HG02610 (cell line): ENCODE data around the gene CSNK1G2.
A peak's percentile ranks its signal among the peaks of the same experiment; 100 is the strongest.

Source experiments
- ATAC-seq: cut with Tn5 transposase; IDR thresholded peaks from one replicate; pipeline ENCODE4 v1.9.1; 2021; ENCODE audit warnings: mild to moderate bottlenecking, moderate library complexity; ENCODE audit not compliant: unreplicated experiment

The CSNK1G2 gene

GRCh38 chr19:1917926-1918325 is 23.0 kb upstream of the CSNK1G2 start:
- ATAC-seq: no peak

- ATAC-seq: no peak
Observed at GRCh38 chr19:1918975-1919374, 22.0 kb upstream of the CSNK1G2 start.

GRCh38 chr19:1920644-1921043 is 20.3 kb upstream of the CSNK1G2 start:
- no peak for ATAC-seq

DNA sequence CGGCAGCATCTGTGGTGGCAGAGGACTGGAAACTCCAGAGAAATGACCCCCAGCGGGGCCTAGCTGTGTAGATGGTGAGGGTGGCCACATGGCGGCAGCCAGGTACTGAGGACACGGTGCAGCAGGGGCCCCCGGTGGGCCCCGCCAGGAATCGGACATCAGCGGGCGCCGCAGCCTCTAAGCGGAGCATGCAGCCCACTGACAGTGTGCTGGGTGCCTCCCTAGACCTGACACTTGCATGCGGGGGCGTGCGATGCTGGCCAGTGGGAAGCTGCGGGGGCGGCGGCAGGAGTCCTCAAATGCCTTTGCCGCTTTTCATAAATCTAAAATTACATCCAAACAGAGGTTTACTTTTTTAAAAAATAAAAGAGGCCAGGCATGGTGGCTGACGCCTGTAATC is 19.6 kb upstream of the CSNK1G2 start:
- ATAC-seq: no peak

DNA sequence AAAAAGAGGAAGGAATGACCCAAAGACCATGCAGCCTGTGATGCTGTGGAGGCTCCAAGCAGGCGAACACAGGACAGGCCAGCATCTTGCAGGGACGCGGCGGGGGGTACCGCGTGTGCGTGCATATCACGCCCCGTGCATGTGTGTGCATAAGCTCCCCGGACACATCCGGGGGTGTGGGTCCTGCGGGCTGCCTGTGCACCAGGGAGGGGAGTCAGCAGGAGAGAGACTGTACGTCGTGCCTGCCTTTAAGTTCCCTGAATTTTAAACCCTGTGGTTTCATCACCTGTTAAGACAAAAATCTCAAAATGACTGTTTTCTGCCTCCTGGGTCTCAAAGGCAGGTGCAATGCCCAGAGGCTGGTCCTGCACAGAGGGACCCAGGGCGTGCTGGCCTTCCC is 19.1 kb upstream of the CSNK1G2 start:
- ATAC-seq: no peak

DNA sequence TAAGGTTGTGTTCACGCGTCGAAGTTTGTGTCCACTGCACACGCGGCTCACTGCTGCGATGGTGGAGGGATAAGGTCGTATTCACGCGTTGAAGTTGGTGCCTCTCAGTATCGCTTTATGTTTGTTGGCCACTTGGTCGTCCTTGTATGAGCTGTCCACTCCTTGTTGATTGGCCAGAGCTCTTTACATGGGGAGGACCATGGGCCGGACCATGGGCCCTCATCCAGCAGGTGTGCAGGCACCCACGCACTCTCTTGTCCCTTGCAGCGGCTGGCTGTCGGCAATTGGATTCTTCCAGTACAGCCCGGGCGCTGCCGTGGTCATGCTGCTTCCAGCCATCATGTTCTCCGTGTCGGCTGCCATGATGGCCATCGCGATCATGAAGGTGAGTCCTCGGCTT is 18.2 kb upstream of the CSNK1G2 start:
- ATAC-seq: no peak

- ATAC-seq: no peak
Observed at GRCh38 chr19:1923319-1923718, 17.7 kb upstream of the CSNK1G2 start.

DNA sequence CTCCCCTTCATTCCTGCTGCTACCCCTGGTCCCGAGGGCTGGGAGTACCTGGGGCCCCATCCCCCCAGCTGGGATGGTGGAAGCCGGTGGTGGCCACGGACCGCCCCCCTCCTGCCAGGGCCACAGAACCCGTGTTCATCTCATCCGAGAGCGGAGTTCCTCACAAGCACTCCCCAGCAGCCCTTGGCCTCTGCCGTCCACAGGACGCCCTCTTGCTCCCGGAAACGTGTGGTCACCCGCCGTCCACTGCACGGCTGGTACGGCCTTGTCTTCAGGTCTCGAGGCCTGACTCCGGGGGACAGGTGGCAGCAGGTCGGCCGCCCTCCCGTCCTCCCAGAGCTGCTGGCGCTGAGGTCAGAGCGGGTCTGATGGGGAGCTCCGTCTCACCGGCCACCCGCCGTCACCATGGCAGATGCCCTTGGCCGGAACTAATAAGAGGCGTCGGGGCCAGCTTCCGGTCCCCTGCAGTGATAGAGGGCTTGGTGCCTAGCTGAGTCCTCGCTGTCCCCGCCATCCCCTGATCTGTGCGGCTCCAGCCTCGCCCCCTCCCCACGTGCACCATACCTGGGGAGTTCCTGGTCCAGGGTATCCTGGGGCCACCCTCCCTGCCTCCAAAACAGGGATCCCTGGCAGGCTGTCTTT is 16.5 kb upstream of the CSNK1G2 start:
- ATAC-seq: no peak

GRCh38 chr19:1925544-1925943 is 15.4 kb upstream of the CSNK1G2 start:
- ATAC-seq: no peak

DNA sequence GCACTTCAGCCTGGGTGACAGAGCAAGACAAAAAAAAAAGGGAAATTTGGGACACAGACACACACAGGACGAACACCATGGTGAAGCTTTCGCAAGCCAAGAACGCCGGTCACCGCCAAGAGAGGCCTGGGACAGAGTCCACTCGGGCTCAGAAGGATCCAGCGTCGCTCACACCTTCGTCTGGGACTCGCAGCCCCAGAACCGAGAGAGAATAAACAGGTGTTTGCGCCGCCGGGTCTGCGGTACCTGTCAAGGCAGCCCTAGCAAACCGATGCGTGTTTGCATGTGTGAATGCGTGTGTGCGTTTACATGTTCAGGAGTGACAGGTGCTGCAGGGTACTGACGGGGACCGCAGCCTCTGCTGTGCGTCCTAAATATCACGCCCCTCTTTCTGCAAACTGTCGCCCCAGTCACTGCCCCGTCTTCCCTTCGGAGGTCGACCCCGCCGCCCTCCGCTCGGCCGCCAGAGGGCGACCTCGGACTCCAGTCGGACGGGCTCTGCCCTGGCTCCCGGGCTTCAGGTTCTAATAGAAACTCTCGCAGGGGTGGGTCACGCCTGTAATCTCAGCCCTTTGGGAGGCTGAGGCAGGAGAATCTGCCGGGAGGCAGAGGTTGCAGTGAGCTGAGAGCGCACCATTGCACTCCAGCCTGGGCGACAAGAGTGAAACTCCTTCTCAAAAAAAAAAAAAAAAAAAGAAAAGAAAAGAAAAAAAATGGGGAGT is 11.8 kb upstream of the CSNK1G2 start:
- peak; percentile 79 for ATAC-seq

GRCh38 chr19:1931445-1931844 is 9.5 kb upstream of the CSNK1G2 start:
- ATAC-seq: no peak

GRCh38 chr19:1932395-1932794 is 8.6 kb upstream of the CSNK1G2 start:
- ATAC-seq: no peak

DNA sequence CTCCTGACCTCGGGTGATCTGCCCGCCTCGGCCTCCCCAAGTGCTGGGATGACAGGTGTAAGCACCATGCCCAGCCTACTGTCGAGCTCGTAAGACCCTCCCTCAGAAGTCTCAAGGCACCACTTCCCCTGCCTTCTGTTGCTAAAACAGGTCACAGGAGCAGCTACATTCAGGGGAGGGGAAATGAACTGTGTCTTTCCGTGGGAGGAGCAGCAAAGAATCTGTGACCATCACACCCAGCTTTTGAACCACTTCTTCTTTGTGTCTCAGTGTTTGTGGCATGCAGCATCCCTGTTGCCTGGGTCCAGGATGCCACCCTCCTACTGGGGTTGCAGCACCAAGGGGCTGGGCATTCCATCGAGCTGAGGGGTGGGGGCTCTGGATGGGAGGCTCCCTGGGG is 7.7 kb upstream of the CSNK1G2 start:
- no peak for ATAC-seq

- no peak for ATAC-seq
Observed at GRCh38 chr19:1933942-1934341, 7.0 kb upstream of the CSNK1G2 start.

DNA sequence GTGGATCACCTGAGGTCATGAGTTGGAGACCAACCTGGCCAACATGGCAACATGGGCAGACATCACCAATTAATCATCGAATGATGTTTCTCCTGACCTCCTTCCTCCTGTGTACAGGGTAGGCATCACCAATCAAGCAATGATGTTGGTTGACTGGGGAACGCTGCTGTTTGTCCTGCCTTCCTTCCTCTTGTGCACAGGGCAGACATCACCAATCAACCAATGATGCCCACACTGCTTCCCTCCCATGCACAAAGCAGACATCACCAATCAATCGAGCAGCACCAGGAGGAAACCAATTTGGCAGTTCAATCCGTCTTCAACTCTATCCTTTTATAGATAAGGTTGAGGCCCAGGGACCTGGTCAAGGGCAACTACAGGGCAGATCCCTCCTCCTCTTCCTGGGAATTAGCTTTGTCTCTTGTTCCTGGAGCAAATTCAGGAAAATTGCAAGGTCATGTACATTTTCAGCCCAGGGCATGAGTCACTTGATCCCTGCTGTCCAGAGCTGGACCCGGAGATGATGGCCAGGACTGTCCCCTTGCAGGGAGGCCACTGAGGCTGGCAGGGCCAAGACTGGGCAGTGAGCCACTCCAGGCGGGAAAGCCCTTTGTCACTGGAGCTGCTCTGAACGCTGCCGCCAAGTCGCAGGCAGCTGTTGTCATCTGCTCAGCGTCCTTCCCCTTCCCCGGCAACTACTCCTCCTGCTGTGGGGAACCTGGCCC is 5.3 kb upstream of the CSNK1G2 start:
- ATAC-seq: no peak

DNA sequence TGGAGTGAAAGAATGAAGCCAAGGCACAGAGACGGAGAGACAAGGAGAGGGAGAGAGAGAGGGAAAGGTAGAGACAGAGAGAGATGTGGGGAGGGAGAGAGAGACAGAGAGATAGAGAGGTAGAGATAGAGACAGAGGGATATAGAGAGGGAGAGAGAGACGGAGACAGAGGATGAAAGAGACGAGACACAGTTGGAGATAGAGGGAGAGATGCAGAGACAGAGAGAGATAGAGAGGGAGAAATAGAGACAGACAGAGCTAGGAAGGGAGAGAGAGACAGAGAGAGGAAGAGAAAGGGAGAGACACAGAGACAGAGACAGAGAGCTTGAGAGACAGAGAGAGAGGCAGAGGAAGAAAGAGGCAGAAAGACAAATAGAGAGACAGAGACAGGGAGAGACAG is 4.5 kb upstream of the CSNK1G2 start:
- ATAC-seq: no peak

DNA sequence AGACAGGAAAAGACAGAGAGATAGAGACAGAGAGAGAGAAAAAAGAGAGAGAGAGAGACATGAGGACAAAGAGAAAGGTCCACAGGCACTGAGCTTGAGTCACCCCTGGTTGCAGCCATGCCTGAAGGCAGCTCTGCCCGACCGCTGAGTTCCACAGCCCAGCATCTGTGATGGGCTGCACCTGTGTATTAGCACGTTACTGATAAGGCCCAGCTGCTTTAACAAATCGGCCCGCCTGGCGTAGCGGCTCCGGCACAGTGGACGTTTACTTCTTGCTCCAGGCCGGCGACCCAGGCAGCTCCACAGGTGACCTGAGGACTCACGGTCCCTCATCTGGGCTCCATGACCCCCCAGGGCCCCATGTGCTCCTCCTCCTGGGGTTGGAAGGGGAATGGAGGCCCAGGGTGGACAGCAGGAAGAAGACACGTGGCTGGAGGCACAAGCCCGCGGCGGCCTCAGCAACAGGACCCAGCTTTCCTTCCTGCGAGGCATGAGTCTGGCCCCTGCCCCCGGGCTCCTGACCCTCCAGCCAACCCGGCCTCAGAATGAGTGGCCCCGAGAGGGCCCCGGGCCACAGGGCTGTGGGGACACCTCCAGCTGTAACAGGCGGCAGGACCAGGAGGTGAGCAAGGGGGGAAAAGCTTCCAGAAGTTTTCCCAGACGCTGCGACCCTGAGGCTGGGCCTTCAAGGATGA is 3.9 kb upstream of the CSNK1G2 start:
- ATAC-seq: no peak

DNA sequence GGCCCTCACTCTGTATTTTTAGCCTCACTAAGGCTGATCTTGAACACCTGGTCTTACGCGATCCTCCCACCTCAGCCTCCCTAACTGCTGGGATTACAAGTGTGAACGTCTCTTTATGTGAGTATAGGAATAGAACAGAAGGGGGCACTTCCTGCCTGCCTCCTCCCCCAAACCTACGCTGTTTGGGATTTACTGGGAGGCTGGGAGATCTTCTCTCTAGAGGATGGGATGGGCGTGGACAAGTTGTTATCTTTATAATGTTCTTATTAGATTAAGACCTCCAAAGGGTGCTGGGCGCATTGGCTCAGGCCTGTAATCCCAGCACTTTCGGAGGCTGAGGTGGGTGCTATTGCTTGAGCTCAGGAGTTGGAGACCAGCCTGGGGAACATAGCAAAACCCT is 2.9 kb upstream of the CSNK1G2 start:
- no peak for ATAC-seq

GRCh38 chr19:1942078-1942933 is 1.3 kb downstream of the CSNK1G2 start:
- no peak for ATAC-seq

DNA sequence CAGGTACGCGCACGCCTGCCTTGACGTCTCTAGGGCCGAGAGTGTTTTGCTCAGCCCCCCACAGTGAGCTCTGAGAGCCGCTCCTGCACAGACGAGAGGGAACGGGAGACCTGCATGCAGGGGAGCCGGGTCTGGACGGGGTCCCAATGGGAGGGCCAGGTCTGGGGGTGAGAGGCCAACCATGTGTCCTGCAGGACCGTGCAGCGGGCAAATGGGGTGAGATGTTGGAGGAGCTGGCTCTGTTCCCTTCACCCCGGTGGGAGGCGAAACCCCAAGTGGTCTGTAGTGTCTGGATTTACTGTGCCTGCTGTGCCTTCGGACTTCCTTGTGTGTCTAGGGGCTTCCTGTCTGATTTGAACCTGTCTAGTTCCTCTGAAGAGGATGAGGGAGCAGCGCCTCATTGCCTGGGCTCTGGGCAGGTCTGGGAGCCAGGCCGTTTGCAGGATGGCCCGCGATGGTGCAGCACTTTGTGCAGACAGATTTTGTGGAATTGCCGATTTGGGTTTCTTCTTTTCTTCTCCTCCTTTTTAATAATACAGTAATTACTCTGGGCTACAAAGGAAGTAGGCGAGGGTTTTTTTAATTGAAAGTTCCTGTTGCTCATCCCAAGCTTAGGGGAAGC is 2.1 kb downstream of the CSNK1G2 start:
- ATAC-seq: no peak
